HG02870 (cell line): ENCODE data around the gene DNAAF8.

Source experiments
- ATAC-seq: cut with Tn5 transposase; IDR thresholded peaks from one replicate; pipeline ENCODE4 v1.9.1; 2021; ENCODE audit warnings: mild to moderate bottlenecking, moderate library complexity; ENCODE audit not compliant: unreplicated experiment

The DNAAF8 gene

DNA sequence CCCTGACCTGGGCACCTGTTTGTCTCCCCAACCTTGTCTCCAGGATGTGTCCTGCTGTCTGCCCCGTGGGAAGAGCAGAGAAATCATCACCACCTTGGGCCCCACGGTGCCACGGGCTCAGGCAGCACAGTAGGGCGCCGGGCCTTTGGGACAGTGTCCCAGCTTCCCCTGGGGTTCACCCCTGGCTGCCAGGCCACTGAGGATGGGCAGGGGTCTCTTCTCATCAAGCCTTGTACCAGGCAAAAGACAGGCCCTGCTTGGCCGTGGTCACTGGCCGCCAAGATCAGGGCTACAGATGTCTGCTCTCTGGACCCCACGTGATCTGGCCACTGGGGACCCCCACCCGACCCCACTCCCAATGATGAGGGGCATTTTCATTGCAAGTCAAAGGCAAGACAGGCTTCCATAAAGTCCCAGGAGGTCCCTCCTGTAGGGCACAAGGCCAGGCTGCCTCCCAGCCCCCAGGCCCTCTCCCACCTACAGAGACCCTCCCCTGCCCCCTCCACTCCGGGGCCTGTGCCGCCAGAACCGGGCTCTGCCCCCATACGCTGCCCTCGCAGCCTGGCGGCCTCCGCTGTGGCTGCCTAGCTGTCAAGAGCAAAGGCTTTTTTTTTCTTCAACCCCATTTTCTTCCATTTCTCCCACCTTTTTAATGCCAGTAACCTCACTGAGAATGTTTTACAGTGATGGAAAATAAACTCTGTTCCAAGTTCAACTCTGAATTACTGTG lies 14.5 kb downstream of the DNAAF8 start:
- ATAC-seq = no peak

DNA sequence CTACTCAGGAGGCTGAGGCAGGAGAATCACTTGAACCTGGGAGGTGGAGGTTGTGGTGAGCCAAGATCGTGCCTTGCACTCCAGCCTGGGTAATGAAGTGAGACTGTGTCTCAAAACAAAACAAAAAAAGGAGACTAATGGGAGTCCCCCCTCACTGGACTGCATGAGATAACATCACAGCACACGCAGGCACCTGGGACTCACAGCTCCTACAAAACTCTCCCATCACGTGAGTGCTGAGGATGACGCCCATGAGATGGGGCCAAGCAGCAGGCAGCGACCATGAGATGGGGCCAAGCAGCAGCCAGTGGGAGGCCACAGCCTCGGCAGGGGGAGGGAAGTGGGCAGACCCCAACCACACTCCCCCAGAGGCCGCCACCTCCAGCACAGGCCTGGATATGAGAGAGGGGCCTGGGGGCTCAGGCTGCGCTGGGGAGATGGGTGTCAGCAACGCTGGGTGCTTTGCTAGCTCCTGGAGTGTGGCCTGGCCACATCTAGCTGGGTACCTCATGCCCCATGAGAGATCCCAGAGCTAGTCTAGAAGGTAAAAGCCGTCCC lies 15.4 kb downstream of the DNAAF8 start:
- ATAC-seq = no peak

DNA sequence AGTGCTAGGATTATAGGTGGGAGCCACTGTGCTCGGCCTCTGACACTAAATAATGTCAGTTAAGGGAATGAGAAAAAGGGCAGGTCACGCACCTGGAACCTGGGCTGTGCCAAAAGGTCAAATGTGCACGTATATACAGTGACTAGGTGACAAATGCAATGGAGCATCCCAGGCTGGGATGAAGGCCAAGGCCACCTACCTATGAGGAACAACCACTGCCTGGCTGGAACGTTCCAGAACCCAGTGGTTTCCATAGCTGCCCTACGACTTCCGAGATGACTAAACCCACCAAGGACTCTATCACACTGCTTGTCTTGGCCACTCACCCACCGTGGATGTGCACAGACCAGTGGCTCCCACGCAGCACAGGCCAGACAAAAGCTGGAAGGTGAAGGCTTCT lies 16.6 kb downstream of the DNAAF8 start:
- ATAC-seq = no peak

DNA sequence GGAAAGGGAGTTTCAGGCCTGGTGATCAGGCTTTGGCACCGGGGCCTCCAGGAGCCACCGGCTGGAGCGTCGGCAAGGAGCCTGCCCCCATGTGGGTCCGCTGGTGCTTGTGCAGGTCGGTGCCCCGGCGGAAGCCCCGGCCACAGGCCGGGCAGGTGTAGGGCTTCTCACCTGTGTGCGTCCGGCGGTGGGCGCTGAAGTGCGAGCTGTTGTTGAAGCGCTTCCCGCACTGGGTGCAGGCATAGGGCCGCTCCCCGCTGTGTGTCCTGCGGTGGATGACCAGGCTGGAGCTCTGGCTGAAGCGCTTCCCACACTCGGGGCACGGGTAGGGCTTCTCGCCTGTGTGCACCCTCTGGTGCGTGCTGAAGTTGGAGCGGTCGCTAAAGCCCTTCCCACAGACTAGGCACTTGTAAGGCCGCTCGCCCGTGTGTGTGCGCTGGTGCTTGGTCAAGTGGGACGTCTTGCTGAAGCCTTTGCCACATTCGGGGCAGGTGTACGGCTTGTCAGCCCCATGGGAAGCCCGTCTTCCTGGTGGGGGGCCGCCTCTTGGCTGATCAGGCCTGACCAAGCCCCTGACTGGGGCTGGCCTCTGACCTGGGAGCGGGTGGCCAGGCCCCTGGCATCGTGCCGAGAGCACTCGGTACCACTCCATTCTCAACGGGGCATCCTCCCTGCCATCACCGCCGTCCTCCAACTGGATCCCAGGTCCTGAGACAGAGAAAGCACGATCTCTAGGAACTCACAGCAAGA lies 18.2 kb downstream of the DNAAF8 start:
- no peak for ATAC-seq

DNA sequence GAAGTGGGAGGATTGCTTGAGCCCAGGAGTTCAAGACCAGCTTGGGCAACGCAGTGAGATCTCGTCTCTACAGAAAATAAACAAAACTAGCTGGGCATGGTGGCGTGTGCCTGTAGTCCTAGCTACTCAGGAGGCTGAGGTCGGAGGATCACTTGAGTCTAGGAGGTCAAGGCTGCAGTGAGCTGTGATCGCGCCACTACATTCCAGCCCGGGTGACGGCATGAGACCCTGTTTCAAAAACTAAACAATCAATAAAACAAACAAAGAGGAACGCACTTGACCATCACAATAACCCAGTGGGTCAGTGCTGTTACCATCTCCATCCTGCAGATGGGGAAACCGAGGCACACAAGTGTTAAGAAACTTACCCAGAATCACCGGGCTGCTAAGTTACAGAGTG lies 18.9 kb downstream of the DNAAF8 start:
- ATAC-seq = no peak

DNA sequence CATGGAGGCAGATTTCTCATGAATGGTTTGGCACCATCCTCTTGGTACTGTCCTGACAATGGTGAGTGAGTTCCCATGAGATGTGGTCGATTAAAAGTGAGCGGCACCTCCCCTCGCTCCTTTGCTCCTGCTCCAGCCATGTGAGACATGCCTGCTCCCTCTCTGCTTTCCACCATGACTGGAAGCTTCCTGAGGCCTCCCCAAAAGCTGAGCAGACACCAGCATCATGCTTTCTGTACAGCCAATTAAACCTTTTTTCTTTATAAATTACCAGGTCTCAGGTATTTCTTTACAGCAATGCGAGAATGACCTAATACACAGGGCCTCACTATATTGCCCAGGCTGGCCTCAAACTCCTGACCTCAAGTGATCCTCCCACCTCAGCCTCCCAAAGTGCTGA lies 20.5 kb downstream of the DNAAF8 start:
- no peak for ATAC-seq

DNA sequence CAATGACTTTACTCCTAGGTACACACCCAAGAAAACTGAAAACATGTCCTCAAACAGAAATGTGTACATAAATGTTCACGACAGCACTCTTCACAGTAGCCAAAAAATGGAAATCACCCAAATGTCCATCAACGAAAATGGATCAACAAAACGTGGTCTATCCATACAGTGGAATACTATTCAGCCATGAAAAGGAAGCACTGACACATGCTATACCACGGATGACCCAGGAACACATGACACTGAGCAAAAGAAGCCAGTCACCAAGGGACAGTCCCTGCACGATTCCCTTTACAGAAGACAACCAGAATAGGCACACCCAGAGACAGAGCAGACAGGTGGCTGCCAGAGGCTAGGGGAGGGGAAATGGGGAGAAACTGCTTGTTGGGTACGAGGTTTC lies 21.4 kb downstream of the DNAAF8 start:
- ATAC-seq = no peak

DNA sequence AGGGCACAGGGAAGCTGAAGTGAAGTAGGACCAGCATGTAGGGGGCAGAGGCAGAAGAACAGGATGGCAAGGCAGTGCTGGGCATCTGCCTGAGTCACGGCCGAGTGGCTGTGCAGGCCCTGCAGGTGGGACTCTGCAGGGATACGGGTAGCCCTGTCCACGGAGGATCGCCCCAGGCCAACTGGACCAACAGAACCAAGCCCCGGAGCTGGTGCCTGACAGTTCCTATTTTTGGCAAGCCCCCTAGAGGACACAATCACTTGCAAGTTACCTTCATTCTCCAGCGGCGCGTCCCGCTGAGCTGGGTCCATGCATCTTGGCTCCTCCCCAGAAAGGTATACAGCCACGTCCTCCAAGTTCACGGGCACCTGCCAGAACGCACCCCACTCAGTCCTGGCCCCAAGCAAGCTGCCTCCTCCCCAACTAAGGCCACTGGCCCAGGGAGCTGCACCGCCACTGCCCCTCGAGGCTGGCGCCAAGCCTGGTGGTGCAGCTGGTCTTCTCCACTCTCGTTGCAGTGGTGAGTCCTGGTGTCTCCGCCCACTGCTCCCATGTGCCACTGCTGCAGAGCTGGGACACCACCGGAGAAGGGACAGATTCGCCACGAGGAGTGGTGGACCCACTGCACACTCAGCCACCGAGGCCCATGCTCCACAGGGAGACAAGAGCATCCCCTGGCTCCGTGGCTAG lies 26.0 kb downstream of the DNAAF8 start:
- ATAC-seq = no peak

DNA sequence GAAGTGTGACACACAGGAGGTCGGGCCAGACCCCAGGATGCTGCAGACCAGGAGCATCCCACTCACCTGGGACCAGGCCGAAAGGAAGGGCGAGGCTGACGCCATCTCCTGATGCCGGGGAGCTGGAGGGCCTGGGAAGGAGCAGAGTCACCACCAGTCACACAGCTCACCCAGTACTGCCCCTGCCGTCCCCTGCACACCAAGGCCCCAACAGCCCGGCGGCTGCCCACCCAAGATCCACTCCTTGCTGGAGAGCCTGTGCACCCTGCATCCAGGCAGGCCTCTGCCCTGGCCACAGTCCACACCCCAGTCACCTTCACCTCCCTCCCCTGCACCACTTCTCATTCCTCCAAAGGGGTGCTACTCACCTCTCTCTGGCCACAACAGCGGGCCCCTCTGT lies 27.9 kb downstream of the DNAAF8 start:
- ATAC-seq = no peak

DNA sequence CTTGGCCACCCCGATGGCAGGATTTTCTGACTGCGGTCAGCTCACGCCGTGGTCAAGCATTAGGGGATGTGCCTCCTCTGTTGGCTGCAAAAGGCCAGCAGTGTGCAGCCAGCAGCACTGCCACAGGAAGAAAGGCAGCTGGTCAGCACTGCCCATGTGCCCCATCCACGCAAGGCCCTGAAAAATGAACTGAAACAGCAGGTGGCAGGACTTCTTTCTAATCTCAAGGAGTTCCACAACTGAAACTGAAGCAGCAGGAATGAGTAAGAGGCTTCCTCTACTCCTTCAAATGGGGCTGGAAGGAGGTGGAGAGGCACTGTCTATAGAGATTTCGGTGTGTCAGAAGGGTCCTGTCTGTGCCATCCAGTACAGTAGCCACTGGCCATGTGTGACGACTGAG lies 29.5 kb downstream of the DNAAF8 start:
- ATAC-seq = no peak

DNA sequence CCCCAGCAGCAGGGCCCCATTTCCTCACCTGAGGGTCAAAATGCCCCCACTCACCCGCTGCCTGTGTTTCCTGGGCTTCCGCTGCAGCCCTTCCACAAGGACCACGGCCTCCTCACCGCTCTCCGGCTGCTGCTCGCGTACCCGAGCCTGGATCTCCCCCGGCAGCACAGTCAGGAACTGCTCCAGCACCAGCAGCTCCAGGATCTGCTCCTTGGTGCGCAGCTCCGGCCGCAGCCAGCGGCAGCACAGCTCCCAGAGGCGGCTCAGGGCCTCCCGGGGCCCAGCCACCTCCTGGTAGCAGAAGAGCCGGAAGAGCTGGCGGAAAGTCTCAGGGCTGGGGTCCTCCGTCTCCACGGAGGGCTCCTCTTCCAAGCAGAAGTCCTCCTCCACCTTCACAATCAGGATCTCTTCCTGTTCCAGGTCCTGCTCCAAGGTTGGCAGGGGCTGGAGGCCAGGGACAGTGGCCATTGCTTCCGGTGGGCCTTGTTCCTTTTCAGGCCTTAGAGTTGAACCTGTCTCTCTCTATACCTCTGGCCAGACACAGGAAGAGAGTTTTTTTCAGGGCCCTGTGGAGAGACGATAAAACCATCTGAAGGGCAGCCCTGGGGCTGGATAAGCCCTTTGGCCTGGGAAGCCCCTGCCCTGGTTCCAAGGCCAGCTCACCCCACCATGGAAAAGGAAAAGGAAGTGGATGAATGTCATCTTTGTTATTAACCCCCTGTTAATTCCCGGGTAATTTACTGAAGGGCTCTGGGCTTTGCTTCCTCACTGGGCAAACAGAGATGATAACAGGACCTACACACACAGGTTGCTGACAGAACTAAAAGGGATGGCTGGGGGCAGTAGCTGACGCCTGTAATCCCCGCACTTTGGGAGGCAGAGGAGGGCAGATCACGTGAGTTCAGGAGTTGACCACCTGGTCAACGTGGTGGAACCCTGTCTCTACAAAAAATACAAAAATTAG lies 31.5 kb downstream of the DNAAF8 start:
- no peak for ATAC-seq

DNA sequence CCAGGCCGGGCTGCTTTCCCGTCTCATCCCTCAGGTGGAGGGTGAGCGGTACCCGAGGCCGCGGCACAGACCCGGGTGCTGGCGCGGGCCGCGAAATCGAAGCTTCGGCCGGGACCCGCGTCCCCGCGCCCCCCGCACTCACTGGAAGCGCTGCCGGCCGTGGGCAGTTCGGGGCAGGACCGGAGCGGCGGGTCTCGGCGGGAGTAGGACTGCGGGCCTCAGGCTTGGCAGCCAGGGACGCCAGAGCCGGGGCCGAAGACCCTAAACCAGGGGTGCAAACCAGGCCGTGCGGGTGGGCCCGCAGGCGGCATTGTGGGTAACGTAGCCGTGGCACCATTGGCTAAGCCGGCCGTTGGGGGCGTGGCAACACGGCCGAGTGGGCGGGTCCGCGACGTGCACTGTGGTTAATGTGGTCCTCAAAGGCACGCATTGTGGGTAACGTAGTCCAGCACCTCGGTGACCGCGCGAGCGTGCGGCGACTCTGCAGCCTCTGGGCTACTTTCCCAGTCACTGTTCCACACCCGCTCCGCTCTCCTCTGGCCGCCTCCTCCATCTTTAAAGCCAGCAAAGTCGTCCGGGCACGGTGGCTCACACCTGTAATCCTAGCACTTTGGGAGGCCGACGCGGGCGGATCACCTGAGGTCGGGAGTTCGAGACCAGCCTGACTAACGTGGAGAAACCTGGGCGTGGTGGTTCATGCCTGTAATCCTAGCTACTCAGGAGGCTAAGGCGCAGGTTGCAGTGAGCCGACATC lies 32.7 kb downstream of the DNAAF8 start, which contains the start of gene ZNF500:
Gene ZNF500 (minus strand): TSS at position 288 of the 754 bp plus-strand sequence. CDS start 1,184 bp downstream, outside the sequence.
- ATAC-seq = peak; percentile 84

DNA sequence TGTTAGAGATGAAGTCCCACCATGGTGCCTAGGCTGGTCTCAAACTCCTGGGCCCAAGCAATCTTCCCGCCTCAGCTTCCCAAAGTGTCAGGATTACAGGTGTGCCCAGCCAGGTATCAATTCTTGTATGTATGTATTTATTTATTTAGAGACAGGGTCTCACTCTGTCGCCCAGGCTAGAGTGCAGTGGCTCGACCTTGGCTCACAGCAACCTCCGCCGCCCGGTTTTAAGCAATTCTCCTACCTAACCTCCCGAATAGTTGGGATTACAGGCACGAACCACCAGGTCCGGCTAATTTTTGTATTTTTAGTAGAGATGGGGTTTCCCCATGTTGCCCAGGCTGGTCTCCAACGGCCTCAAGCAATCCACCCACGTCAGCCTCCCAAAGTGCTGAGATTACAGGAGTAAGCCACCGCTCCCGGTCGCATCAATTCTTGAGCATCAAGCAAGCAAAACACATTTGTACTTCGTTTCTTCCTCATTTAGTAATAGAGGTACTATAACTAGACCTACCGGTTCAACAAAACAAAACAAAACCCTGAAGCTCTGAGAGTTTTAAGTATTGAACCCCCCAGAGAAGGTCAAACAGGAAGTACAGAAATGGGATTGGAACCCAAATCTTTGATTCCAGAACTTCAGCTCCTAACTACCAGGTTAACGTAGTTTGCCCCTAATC lies 33.7 kb downstream of the DNAAF8 start:
- no peak for ATAC-seq

DNA sequence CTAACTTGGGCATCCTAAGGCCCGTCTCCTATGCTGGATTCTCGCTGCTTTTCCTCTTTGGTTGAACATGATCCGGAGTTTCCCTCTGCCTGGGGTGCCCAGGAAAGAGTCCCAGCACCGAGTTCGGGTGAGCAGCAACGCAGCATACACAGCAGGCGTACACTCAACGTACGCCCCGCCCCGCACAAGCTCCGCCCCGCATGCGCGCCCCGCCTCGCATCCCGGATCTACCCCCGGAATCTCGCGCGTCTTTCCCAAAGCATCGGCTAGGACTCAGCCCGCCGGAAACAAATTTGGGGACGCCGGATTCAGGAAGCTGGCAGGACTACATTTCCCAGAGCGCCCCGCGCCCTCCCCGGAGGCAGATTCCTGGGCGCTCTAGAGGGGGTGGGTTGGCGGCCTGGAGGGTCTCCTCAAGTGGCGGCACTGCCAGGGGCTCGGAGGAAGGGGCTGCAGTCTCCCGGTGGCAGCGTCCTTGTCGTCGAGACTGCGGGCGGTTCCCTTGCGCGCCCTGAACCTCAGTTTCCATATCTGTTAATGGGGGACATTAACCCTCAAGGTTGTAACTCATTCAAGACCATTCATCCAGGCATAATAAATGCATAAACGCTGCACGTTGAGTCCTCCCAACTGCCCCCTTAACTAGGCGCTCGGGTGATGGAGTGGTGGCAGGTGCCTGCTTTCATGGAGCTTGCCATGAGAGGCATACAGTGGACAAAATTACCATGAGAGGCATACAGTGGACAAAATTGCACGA lies 34.4 kb downstream of the DNAAF8 start:
- peak; percentile 58 for ATAC-seq

DNA sequence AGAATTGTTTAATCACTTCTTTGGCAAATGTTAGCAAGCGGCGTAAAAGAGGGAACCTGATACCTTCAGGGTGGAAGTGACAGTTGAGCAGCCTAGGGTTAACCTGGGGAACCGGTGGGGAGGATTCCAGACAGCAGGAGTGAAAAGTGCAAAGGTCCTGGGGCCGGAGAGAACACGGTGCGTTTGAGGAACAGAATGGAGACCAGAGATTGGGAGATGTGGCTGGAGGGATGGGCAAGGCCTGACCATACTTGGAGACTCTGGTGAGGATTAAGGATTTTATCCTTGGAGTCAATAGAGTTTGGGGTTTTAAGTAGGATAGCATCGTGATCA lies 34.9 kb downstream of the DNAAF8 start:
- ATAC-seq = no peak

DNA sequence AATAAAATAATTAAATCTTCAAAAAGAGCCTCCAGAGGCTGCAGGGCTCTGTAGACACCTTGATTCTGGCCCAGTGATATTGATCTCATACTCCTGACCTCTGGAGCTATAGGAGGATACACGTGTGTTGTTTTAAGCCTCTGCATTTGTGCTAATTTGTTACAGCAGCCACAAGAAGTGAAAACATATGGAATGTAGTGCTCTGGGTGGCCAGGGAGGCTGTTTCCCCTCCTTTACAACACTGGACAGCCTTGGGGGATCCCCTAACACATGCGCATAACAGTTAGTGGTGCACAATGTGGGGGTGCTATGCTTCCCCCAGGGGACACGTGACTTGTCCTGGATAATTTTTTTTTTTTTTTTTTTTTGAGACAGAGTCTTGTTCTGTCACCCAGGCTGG lies 37.3 kb downstream of the DNAAF8 start:
- ATAC-seq = no peak

DNA sequence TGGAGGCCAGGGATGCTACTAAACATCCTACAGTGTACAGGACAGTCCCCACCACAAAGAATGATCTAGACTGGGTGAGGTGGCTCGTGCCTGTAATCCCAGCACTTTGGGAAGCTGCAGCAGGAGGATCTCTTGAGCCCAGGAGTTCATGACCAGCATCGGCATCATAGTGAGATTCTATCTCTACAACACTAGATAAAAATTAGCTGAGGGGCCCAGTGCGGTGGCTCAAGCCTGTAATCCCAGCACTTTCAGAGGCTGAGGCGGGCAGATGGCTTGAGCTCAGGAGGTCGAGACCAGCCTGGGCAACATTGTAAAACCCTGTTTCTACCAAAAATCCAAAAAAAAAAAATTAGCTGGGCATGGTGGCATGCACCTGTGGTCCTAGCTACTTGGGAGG lies 38.0 kb downstream of the DNAAF8 start:
- no peak for ATAC-seq

DNA sequence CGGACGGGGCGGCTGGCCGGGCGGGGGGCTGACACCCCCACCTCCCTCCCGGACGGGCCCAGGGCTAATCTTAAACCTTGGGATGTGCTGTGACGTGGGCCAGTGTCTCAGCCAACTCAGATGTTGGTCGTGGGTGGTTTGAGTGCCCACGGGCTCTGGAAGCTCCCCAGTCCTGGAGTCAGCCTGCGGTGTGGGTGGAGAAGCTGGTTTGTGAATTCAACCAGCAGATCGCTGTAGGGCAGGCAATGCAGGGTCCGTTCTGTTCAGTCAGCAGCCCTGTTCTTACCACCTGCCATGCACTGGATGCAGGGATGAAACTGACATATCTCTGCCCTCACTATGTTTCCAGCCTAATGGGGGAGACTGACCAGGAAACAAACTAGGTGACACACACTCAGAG lies 40.7 kb downstream of the DNAAF8 start:
- ATAC-seq = no peak
